GM15510 (cell line): Measurements from ENCODE around the gene ADAM12.

Experiments
- POLR2A ChIP-seq: IDR thresholded peaks from 3 replicates; pipeline ENCODE4 v1.6.1; 2011; ENCODE audit warnings: borderline replicate concordance; ENCODE audit not compliant: insufficient read length; ENCODE audit errors: extremely low read depth

Gene ADAM12

DNA sequence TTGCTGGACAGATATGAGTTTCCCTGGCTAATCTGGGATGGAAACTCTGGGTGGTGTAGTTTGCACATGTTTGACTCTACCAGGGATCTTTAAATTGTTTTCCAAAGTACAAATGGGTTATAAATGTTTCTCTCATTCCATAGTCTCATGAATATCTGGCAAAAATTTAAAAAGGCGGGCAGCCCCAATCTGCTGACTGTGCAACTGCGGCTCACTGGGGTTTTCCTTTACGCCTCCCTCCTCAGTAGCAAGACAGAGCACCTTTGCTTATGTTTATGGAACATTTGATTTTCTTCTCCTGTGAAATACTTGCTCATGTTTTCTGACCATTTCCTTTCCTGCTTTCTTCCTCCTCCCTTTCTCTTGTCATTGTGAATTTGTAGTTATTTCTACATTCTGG is 105.0 kb downstream of the ADAM12 start:
- TF ChIP-seq POLR2A, result no peak

DNA sequence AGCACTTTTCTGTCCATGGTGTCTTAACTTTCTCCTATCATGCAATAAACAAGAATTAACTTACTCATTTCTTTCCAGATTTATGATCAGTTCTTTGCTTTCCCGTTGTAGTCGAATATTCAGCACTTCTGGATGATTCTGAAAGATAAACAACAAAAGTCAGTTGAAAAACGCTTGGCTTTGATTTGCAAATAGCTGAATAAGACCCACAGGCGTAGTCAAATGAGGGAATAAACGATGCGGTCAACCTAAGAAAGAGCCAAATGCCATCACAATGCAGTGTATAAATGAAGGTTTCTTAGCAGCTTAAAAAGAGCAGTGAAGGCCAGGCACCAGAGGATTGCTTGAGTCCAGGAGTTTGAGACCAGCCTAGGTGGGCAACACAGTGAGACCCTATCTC is 109.4 kb downstream of the ADAM12 start:
- TF ChIP-seq POLR2A, result no peak

DNA sequence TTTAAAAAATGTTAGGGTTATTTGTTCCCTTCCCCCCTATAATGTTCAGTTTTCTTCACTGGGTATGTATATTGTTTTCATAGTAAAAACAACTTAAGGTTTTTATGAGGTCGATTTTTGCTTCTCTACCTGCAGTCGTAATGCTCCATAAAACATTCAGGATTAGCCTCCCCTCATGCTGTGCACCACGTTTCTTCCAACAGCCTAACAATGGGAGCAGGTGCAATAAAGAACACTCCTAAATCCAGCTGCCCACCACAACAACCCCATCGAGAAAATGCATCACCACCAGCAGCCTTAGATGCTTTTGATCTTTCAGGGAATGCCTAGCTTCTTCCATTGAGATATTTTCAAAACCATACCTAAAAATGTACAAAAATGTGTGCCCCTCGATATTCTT is 111.1 kb downstream of the ADAM12 start:
- TF ChIP-seq POLR2A, result no peak

DNA sequence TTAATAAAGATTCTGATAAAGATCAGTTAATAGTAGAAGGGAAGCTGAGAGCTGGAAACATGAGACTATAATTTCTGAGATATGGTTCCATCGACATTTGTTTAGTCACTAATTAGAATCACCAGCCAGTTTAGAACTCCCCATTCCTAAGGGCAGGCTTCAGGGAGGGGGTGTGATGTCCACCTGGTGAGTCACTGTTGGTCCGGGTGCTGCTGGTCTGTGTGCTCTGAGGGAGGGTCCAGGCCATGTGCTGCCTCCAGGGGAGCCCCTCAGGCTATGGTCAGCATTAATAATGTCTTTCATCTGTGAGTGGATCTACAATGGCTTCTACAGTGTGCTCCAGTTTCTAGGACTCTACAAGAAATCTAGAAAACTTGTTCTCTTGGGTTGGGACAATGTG is 115.8 kb downstream of the ADAM12 start:
- TF ChIP-seq POLR2A, result no peak

DNA sequence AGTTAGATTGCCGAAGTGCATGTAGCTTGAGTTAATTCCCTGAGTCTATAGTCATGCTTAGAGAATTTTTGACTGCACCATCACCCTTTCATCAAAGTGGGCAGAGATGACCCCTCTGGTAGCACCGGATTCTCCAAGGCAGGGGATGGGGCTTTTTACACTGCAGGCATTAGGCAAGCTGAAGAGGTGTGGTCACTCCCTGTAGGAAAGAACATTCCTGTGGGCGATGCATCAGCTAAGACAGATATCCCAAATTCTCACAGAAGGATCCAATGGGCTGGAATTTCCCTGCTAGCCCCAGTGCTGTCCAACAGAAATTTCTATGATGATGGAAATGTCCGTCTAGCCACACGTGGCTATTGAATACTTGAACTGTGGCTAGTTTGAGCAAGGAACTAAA is 118.2 kb downstream of the ADAM12 start:
- TF ChIP-seq POLR2A, result no peak

DNA sequence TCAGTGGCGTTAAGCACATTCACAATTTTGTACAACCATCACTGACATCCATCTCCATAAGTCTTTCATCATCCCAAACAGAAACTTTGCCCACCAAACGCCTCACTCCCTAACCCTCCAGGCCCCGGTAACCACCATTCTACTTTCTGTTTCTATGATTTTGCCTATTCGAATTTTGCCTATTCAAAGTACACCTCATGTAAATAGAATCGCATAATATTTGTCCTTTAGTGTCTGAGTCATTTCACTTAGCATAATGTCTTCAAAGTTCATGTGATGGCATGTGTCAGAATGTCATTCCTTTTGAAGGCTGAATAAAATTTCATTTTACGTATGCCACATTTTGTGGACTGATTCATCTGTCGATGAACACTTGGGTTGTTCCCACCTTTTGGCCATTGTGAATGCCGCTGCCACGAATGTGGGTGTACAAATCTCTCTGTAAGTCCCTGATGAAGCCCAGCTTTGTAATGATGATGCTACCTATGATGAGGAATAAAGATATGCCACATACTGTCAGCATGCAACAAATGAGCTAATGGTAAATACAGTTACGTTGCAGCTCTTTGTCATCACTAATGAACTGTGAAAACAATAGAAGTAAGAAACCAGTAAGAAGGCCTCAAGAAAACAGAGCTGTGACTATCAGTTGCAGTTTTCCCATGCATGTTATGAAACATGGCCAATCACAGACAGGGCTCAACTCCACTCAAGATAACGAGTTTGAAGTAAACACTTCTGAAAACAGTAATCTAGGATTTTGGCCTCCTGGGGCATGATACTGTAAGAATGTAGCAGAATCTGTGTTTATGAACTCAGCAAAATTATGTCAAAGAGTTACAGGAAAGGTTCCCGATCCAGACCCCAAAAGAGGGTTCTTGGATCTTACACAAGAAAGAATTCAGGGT is 120.0 kb downstream of the ADAM12 start:
- no peak for TF ChIP-seq POLR2A

DNA sequence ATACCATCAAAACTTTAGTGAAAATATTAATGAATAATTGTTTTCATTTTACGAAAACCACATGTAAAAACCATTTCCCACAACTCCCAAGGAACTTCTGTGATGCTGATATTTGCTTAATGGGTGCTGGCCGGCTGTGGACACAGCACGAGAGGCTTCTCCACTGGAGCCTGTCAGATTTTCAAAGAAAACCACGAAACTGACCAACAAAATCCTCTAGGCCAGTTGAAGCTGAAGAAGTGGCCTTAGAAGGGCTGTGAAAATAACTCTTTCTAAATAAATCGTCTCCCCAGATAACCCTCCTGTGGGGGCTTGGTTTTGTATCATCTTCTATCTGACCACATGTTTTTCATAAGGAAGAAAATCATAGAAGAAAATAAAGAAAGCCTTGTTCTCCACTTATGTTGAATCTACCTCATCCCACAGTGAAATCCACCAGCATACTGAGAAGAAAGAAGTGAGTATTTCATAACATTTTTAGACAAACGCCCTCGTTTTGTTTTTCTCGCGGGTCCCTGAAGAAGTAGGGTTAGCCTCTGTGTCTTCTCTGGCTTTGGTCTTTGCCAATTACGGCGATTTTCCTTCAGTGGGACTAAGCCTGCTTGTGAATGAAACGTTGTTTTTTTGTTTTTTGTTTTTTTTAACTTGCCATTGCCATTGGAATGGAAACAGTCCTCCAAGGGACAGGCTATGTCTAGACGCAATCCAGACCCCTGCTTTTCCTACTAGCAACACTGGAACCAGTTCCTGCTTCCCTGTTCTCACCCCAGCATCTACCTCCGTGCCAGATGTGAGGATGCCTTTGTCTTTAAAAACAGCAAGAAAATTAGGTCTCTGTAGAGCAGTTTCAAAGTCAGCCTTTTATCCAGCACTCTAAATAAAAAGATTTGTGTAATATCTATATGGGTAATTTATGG is 123.9 kb downstream of the ADAM12 start:
- no peak for TF ChIP-seq POLR2A

DNA sequence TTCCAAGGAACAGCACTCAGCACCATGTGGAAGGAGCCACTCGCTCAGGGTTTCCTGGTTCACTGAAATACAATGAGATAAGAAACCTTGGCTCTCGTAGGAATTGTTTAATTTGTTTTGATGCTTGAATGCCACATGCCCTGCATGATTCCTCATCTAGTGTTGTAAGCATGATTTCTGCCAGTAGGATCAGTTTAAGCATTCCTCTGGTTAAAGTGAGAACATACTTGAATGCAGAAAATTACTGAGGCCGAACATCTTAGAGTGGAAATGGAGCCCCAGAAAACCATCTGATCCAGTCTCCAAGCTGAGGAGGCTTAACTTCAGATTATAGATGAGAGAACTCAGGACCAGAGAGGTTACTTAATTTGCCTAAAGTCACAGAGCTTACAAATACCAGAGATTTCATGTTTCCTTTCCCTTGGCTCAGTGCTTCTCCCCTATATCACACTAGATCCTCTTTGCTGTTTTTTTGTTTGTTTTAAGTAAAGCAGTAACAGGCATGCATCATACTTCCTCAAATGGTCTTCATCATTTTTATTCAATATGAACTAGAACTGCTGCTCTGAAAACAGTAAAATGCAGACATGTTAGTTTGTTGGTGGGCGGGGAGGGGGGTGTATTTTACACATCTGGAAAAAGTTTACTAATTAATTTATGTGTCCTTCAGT is 125.1 kb downstream of the ADAM12 start:
- no peak for TF ChIP-seq POLR2A

DNA sequence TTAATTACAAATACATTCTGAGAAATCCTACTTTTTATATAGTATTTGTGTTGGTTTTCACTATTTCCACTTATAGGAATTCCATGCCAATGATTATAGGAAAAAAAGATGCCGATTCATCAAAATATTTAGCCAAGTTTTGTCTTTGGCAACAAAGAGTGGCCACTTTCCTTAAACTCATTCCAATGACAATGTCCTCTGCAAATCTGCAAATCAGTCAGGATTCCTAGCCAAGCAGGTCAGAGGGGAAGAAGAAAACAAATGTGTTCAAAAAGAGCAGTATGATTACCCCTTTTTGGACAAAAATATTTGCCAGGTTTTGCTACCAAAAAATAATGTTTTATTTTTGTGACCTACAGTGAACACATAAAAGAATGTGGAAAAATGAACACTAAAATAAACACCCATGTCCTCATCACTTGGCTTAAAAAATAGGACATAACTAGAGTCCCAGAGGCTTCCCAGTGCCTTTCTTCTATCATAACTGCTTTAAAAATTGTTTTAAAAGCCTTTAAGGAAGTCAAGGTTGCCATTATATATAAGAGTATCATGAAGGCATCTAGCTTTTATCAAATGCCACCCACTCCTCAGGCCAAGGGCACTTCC is 125.9 kb downstream of the ADAM12 start:
- TF ChIP-seq POLR2A, result no peak

DNA sequence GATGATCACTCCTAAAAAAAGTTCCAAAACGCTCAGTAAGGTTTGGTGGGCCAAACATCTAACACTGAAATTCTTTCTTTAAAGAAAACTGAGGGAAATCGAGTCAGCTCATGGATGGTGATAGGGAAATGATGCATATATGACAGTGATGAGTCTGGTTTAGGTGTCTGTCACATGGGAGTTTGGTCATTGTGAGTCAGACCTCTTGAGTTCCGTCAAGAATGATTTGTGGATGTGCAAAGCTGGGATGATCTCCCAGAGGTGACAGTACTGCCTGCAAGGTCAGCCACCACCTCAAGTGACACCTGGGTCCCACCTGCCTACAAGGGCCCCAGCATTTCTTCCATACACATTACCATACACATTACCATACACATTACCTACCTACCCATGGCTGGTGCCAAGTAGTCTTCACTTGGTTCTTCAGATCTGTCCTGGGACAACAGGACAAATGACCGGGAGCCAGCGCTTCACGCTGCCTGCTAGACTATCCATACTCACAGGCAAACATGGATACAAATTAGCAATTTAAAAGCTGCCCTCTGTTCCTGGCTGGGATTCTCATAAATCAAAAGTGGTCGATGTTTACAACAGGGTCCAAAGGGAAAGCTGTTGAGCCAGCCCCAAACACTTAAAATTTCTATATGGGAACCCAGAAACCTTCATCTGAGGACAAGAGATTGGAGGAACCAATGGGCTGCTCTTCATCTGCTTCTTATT is 128.4 kb downstream of the ADAM12 start:
- no peak for TF ChIP-seq POLR2A

DNA sequence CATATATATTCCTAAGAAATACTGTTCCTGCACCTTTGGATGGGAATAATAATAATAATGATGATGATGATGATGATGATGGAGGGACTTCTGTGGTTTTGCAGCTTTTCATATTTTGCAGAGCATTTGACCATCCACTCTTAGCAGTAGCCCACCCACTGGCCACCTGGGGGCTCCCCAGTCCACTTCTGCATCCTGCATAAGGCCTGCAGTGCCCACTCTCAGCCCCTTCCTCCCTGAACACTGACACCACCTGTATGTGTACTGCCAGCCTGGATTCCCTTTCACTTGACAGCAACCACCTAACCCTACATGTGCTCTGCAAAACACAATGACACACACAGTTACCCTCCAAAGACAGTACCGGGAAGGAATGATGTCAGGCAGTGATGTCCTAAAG is 131.4 kb downstream of the ADAM12 start:
- TF ChIP-seq POLR2A, result no peak

DNA sequence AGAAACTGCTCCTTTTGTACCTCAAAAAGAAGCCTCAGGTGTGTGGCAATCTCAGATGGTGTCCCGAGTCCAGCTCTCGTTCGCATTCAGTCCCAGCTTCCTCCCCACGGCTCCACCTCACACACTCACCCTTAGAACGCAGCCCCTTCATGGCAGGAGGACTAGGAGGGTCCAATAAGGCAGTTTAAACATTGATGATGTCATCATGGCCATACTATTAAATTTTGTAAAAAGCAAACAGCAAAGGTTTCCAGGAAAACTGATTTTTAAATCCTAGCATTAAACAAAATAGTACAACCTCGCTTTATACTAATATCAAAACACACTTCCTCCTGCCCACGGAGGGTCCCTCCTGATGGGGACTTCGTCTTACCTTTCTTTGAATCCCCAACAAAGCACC is 133.0 kb downstream of the ADAM12 start:
- TF ChIP-seq POLR2A, result no peak

DNA sequence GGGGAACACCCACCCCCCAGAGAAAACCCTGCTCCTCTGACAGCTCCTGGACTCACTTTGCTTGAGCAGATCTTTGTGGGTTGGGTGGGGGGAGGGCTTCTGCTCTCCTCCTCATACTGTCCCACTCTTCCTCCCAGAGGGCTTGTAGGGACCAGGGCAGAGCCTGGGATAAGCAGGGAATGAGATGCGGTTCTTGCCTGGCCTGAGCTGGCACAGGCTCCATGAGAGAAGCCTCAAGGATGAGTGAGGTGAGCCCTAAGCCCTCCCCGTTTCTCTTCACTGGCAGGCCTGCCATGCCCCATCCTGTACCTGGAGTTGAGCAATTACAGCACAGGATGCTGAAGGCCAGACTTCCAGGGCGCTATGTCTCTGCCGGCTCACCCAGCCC is 134.7 kb downstream of the ADAM12 start:
- no peak for TF ChIP-seq POLR2A

DNA sequence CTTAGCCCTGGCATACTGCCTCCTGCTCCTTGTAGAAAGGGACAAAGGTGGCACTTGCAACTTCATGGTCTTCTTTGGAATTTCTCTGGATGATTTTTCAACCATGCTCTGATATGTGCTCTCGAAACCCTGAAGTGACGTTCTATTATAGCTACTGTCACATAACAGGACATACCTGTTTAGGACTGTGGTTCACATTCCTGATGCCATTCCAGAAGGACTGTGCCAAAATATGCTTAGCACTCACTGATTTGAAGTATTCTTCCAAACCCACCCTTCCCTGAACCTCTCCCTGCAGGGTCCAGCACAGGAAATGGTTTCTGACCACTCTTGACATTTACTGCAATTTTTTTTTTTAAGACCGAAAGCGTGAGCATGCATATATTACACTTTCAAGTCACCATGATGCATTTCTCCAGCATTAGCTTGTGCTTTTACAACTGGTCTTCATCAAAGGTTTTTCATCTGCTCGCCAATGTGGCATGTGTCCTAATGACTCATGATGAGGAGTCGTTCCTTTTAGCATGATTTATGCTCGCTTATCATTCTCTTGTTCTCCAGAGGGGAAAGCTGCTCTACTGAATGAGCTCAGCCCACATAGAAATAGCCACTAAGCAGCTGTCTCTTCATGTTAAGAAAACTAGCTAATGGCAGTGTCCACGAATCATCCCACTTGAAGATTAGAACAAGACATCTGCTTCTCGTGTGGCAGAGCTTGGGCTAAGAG is 135.2 kb downstream of the ADAM12 start:
- no peak for TF ChIP-seq POLR2A

DNA sequence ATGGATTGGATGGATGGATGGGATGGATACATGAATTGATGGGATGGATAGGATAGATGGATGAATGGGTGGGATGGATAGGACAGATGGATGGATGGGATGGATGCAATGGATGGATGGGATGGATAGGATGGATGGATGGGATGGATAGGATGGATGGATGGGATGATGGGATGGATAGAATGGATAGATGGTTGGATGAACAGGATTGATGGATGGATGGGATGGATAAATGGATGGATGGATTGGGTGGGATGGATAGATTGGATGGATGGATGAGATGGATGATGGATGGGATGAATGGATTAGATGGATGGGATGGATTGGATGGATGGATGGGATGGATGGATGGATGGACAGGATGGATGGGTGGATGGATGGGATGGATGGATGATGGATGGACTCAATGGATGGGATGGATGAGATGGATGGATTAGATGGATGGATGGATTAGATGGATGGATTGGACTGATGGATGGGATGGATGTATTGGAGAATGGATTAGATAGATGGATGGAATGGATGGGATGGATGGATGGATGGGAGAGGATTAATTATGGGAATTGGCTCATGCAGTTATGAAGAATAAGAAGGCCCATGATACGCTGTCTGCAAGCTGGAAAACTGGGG is 136.4 kb downstream of the ADAM12 start:
- no peak for TF ChIP-seq POLR2A
